BE2C (cell line): ENCODE measurements around the gene CISH.
A peak's percentile ranks its signal among the peaks of the same experiment; 100 is the strongest.

Source experiments
- DNase-seq: peaks from one replicate; pipeline ENCODE4 v3.0.0-alpha.2; 2020
- H3K27me3 ChIP-seq: fragments of 250-450 bp; sonication (Bioruptor Pico); 2 replicates; pipeline ENCODE4 v1.5.1; 2020; ENCODE audit warnings: mild to moderate bottlenecking
- H3K36me3 ChIP-seq: fragments of 250-450 bp; sonication (Bioruptor Pico); 2 replicates; pipeline ENCODE4 v1.5.1; 2020; ENCODE audit warnings: mild to moderate bottlenecking
- H3K4me1 ChIP-seq: fragments of 250-450 bp; sonication (Bioruptor Pico); 2 replicates; pipeline ENCODE4 v1.5.1; 2020
- H3K4me3 ChIP-seq: 2 replicates; pipeline ENCODE4 v1.5.1; 2011; ENCODE audit warnings: low read depth, low read length
- H3K9me3 ChIP-seq: fragments of 250-450 bp; sonication (Bioruptor Pico); 2 replicates; pipeline ENCODE4 v1.5.1; 2020
- CTCF ChIP-seq: IDR thresholded peaks from 2 replicates; pipeline ENCODE4 v1.5.1; 2012; ENCODE audit warnings: mild to moderate bottlenecking, low read depth, low read length

CISH gene

GRCh38 chr3:50602595-50603191 lies 8.9 kb downstream of the CISH start:
- Histone ChIP-seq H3K36me3 (no peaks in the 10 kb centered on the region), H3K4me1 (peaks cover 18% of the 10 kb centered on the region)
- no peak for TF ChIP-seq CTCF

GRCh38 chr3:50600841-50601591 lies 10.6 kb downstream of the CISH start:
- no peak for TF ChIP-seq CTCF
- H3K4me1 ChIP-seq, result peaks cover 18% of the 10 kb centered on the region
- H3K4me3 ChIP-seq, result no peak overlapping the region

More at GRCh38 chr3:50602595-50603191, 8.9 kb downstream of the CISH start:
- Histone ChIP-seq H3K27me3 (no peaks in the 10 kb centered on the region), H3K9me3 (no peaks in the 10 kb centered on the region), H3K4me3 (no peak overlapping the region)
- no peak for DNase-seq

GRCh38 chr3:50600141-50600753 lies 11.3 kb downstream of the CISH start:
- DNase-seq, result no peak
- Histone ChIP-seq H3K4me1 (peaks cover 18% of the 10 kb centered on the region), H3K27me3 (no peaks in the 10 kb centered on the region), H3K4me3 (no peak overlapping the region), H3K36me3 (no peaks in the 10 kb centered on the region), H3K9me3 (no peaks in the 10 kb centered on the region)
- no peak for TF ChIP-seq CTCF

More at GRCh38 chr3:50600841-50601591, 10.6 kb downstream of the CISH start:
- peak; percentile 82 for DNase-seq
- no peaks in the 10 kb centered on the region for H3K36me3 ChIP-seq
- H3K9me3 ChIP-seq, result no peaks in the 10 kb centered on the region
- no peaks in the 10 kb centered on the region for H3K27me3 ChIP-seq

GRCh38 chr3:50599716-50600118 lies 11.9 kb downstream of the CISH start:
- H3K36me3 ChIP-seq, result no peaks in the 10 kb centered on the region
- H3K4me1 ChIP-seq, result peaks cover 18% of the 10 kb centered on the region
- no peaks in the 10 kb centered on the region for H3K27me3 ChIP-seq
- DNase-seq, result no peak
- no peaks in the 10 kb centered on the region for H3K9me3 ChIP-seq
- no peak overlapping the region for H3K4me3 ChIP-seq
- TF ChIP-seq CTCF, result no peak

- Histone ChIP-seq H3K4me1 (peaks cover 18% of the 10 kb centered on the region), H3K4me3 (no peak overlapping the region), H3K27me3 (no peaks in the 10 kb centered on the region), H3K36me3 (no peaks in the 10 kb centered on the region), H3K9me3 (no peaks in the 10 kb centered on the region)
- DNase-seq, result no peak
- TF ChIP-seq CTCF, result no peak
Observed at GRCh38 chr3:50599115-50599715, 12.4 kb downstream of the CISH start.
